Erythroblast (primary cell): ENCODE data around the gene ORC1.

Experiments used
- GATA1 ChIP-seq: IDR thresholded peaks from 2 replicates; pipeline ENCODE4 v1.6.1; 2011; ENCODE audit warnings: low read depth, mild to moderate bottlenecking, control low read depth, low read length, moderate library complexity
- POLR2A ChIP-seq: IDR thresholded peaks from 2 replicates; pipeline ENCODE4 v1.6.1; 2011; ENCODE audit warnings: mild to moderate bottlenecking, low read length

GRCh38 chr1:52435650-52436049, 31.4 kb upstream of the ORC1 start:
- TF ChIP-seq POLR2A (no peak), GATA1 (no peak)
